ENCODE results near the gene ZNF638. TPM values are rescaled to one million over a fixed set of nuclear protein-coding genes. Genes with fewer than 3 reads are reported as not detected.

Gene ZNF638
- total and polyA plus RNA-seq, 9 of the 15 experiments (the other 6 are each of a cell fraction or from before 2014, with no cell fraction given) = 53.3 to 165 (median 98.8) TPM

- in situ Hi-C loops (cut with MboI) = no loop called here
- no peak overlapping the region for H3K4me2 ChIP-seq (ENCODE audit: insufficient read depth, low read length)
- H2AFZ ChIP-seq (ENCODE audit: low read depth, low read length) = no peak overlapping the region
- CTCF ChIA-PET (ENCODE audit: low intra/inter-chr PET ratio) = no interaction called here
- H3K79me2 ChIP-seq (ENCODE audit: control insufficient read depth, insufficient read depth, low read length) = no peaks in the 10 kb centered on the region
- H3K36me3 ChIP-seq (ENCODE audit: control insufficient read depth, insufficient read depth, low read length) = no peaks in the 10 kb centered on the region
- H3K9me1 ChIP-seq (ENCODE audit: control insufficient read depth, insufficient read depth, low read length) = no peaks in the 10 kb centered on the region
- intact Hi-C loops (cut with micrococcal nuclease) = no loop called here
- WGBS (ENCODE audit: insufficient coverage, low coverage, missing lambda C conversion rate) = 0% methylated on average over 4 of the region's 4 CpGs
- peaks cover 6 to 23% of the 10 kb centered on the region in 2 experiments; a peak in 4 of 5 replicates for H3K27me3 ChIP-seq (ENCODE audit: control insufficient read depth in 2 of 2, insufficient read depth in 2 of 2, low read length in 2 of 2)
- H3K4me1 ChIP-seq (replicated peaks in 1 of 2; ENCODE audit: control insufficient read depth in 2 of 2, insufficient read depth in 2 of 2, low read length in 2 of 2) = no peaks in the 10 kb centered on the region
- no peak overlapping the region for H3K27ac ChIP-seq (ENCODE audit: extremely low read depth, low read depth, low read length)
- no peak overlapping the region for H3K9ac ChIP-seq (ENCODE audit: insufficient read depth in 1 of 2, low read depth in 2 of 2, low read length in 2 of 2)
- no peak for TF ChIP-seq SMC3 (conservative IDR thresholded peaks at IDR 0.05; ENCODE audit: insufficient read depth, low read depth, low read length)
- TF ChIP-seq MAZ (CRISPR knock-in tag; conservative IDR thresholded peaks at IDR 0.05 in 1 of 2, IDR thresholded peaks at IDR 0.05 in 1 of 2) = no peak
- no peak for TF ChIP-seq HMG20A (CRISPR knock-in tag; conservative IDR thresholded peaks at IDR 0.05)
- TF ChIP-seq SAP30 (IDR thresholded peaks at IDR 0.05; ENCODE audit: borderline replicate concordance, insufficient read depth, low read depth, low read length, poor library complexity, severe bottlenecking) = no peak
- TF ChIP-seq CBX5 (IDR thresholded peaks at IDR 0.05; ENCODE audit: borderline replicate concordance, low read depth) = no peak
- TF ChIP-seq, protein P1, sequence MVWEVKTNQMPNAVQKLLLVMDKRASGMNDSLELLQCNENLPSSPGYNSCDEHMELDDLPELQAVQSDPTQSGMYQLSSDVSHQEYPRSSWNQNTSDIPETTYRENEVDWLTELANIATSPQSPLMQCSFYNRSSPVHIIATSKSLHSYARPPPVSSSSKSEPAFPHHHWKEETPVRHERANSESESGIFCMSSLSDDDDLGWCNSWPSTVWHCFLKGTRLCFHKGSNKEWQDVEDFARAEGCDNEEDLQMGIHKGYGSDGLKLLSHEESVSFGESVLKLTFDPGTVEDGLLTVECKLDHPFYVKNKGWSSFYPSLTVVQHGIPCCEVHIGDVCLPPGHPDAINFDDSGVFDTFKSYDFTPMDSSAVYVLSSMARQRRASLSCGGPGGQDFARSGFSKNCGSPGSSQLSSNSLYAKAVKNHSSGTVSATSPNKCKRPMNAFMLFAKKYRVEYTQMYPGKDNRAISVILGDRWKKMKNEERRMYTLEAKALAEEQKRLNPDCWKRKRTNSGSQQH (CRISPR knock-in tag; IDR thresholded peaks at IDR 0.05) = no peak
- TF ChIP-seq ARID2 (IDR thresholded peaks at IDR 0.05) = no peak
- no peak for TF ChIP-seq RBM34 (IDR thresholded peaks at IDR 0.05; ENCODE audit: borderline replicate concordance, insufficient read depth, low read length)
- TF ChIP-seq TRIM28 (IDR thresholded peaks at IDR 0.05) = no peak
- TF ChIP-seq ZBTB8A (IDR thresholded peaks at IDR 0.05; ENCODE audit: partially characterized antibody) = no peak
- TF ChIP-seq DMBX1 (CRISPR knock-in tag; IDR thresholded peaks at IDR 0.05; ENCODE audit: borderline replicate concordance) = no peak
- TF ChIP-seq ZNF699 (CRISPR knock-in tag; IDR thresholded peaks at IDR 0.05; ENCODE audit: insufficient replicate concordance) = no peak
- POLR2A ChIA-PET = interaction anchor here (0.6 kb wide), 2 partner anchors 25 to 45 kb away, joined by 3 read pairs; no protein-coding TSS in a partner anchor
- FAIRE-seq (no peak), ATAC-seq (no peak), DNase-seq (ENCODE audit: extremely low read depth in 1 of 4, low spot score in 3 of 4) (no peak)
- H3K9me3 ChIP-seq (replicated peaks; ENCODE audit: control insufficient read depth, insufficient read depth, low read depth, low read length) = no peaks in the 10 kb centered on the region
- BruUV-seq (replicated peaks) = no TSS peak
- no peak overlapping the region for H3K4me3 ChIP-seq
- no peaks in the 10 kb centered on the region for H4K20me1 ChIP-seq (replicated peaks; ENCODE audit: control insufficient read depth, insufficient read depth, low read length)
These were observed 40.2 kb upstream of the ZNF638 start for GRCh38 chr2:71291398-71291797.

All from K562 (cell line).